ACC112 (cell line): ENCODE data around the gene FAM124A.
A peak's percentile ranks its signal among the peaks of the same experiment; 100 is the strongest.

Experiments
- H2AFZ ChIP-seq: fragments of 200-600 bp; sonication (generic); one replicate; pipeline ENCODE4 v1.6.0; 2017; ENCODE audit warnings: antibody characterized with exemption, low read length; ENCODE audit not compliant: unreplicated experiment
- H3K27ac ChIP-seq: fragments of 200-600 bp; sonication (generic); 2 replicates; pipeline ENCODE4 v1.5.1; 2014; ENCODE audit warnings: low read depth, mild to moderate bottlenecking, antibody characterized with exemption, low read length, moderate library complexity
- H3K27me3 ChIP-seq: fragments of 200-600 bp; sonication (generic); 2 replicates; pipeline ENCODE4 v1.6.1; 2014; ENCODE audit warnings: mild to moderate bottlenecking, antibody characterized with exemption, low read length, moderate library complexity, mixed read lengths; ENCODE audit not compliant: insufficient read depth
- H3K36me3 ChIP-seq: fragments of 200-600 bp; sonication (generic); 2 replicates; pipeline ENCODE4 v1.6.1; 2016; ENCODE audit warnings: mild to moderate bottlenecking, antibody characterized with exemption, low read length, moderate library complexity, mixed read lengths; ENCODE audit not compliant: insufficient read depth
- H3K4me1 ChIP-seq: fragments of 200-600 bp; sonication (generic); one replicate; pipeline ENCODE4 v1.6.1; 2016; ENCODE audit warnings: low read length, mixed read lengths; ENCODE audit not compliant: insufficient read depth, unreplicated experiment, control insufficient read depth
- H3K4me3 ChIP-seq: fragments of 200-600 bp; sonication (generic); 2 replicates; pipeline ENCODE4 v1.5.1; 2014; ENCODE audit warnings: mild to moderate bottlenecking, low read depth, low read length
- H3K79me2 ChIP-seq: fragments of 200-600 bp; sonication (generic); one replicate; pipeline ENCODE4 v1.6.0; 2016; ENCODE audit warnings: low read length; ENCODE audit not compliant: control insufficient read depth, unreplicated experiment, insufficient read depth

Gene FAM124A

GRCh38 chr13:51220706-51221105 is 1.5 kb upstream of the FAM124A start:
- Histone ChIP-seq H3K4me1 (no peaks in the 10 kb centered on the region), H2AFZ (no peak overlapping the region), H3K79me2 (no peaks in the 10 kb centered on the region), H3K27ac (no peak overlapping the region), H3K4me3 (no peak overlapping the region), H3K36me3 (no peaks in the 10 kb centered on the region), H3K27me3 (0 out of 2 replicates have a peak, but pooled peaks cover 5% of the 10 kb centered on the region)

GRCh38 chr13:51221108-51221507 is 1.1 kb upstream of the FAM124A start:
- no peak overlapping the region for H2AFZ ChIP-seq
- no peaks in the 10 kb centered on the region for H3K79me2 ChIP-seq
- no peak overlapping the region for H3K27ac ChIP-seq
- 0 out of 2 replicates have a peak, but pooled peaks cover 5% of the 10 kb centered on the region for H3K27me3 ChIP-seq
- H3K36me3 ChIP-seq = no peaks in the 10 kb centered on the region
- H3K4me1 ChIP-seq = no peaks in the 10 kb centered on the region
- peak overlapping the region; percentile 87; the same call in 1 of the 2 replicates for H3K4me3 ChIP-seq

GRCh38 chr13:51221674-51222036 is 543 bp upstream of the FAM124A start:
- peak overlapping the region; percentile 87 for H3K4me3 ChIP-seq
- peak overlapping the region; percentile 85 for H2AFZ ChIP-seq
- H3K79me2 ChIP-seq = no peaks in the 10 kb centered on the region
- no peaks in the 10 kb centered on the region for H3K4me1 ChIP-seq
- H3K27me3 ChIP-seq = 0 out of 2 replicates have a peak, but pooled peaks cover 5% of the 10 kb centered on the region
- no peaks in the 10 kb centered on the region for H3K36me3 ChIP-seq
- no peak overlapping the region for H3K27ac ChIP-seq

- H3K4me3 ChIP-seq = peak overlapping the region; percentile 82
- H2AFZ ChIP-seq = peak overlapping the region; percentile 89
- H3K36me3 ChIP-seq = no peaks in the 10 kb centered on the region
- no peaks in the 10 kb centered on the region for H3K79me2 ChIP-seq
- no peak overlapping the region for H3K27ac ChIP-seq
- 0 out of 2 replicates have a peak, but pooled peaks cover 5% of the 10 kb centered on the region for H3K27me3 ChIP-seq
- H3K4me1 ChIP-seq = no peaks in the 10 kb centered on the region
Measured at GRCh38 chr13:51222686-51223559, 725 bp downstream of the FAM124A start.

- Histone ChIP-seq H3K4me3 (peak overlapping the region; percentile 82; the same call in 1 of the 2 replicates), H3K36me3 (no peaks in the 10 kb centered on the region), H2AFZ (no peak overlapping the region), H3K27ac (no peak overlapping the region), H3K79me2 (no peaks in the 10 kb centered on the region), H3K4me1 (no peaks in the 10 kb centered on the region), H3K27me3 (0 out of 2 replicates have a peak, but pooled peaks cover 5% of the 10 kb centered on the region)
Measured at GRCh38 chr13:51223560-51224270, 1.5 kb downstream of the FAM124A start.

- no peak overlapping the region for H2AFZ ChIP-seq
Measured at GRCh38 chr13:51225029-51225428, 2.8 kb downstream of the FAM124A start.

GRCh38 chr13:51227404-51227803 is 5.2 kb downstream of the FAM124A start:
- no peak overlapping the region for H2AFZ ChIP-seq
- no peak overlapping the region for H3K27ac ChIP-seq
- H3K4me3 ChIP-seq = no peak overlapping the region
- no peaks in the 10 kb centered on the region for H3K4me1 ChIP-seq
- H3K36me3 ChIP-seq = no peaks in the 10 kb centered on the region
- no peaks in the 10 kb centered on the region for H3K27me3 ChIP-seq
- no peaks in the 10 kb centered on the region for H3K79me2 ChIP-seq

More at GRCh38 chr13:51225029-51225428, 2.8 kb downstream of the FAM124A start:
- H3K36me3 ChIP-seq = no peaks in the 10 kb centered on the region
- 0 out of 2 replicates have a peak, but pooled peaks cover 5% of the 10 kb centered on the region for H3K27me3 ChIP-seq
- H3K27ac ChIP-seq = no peak overlapping the region
- H3K79me2 ChIP-seq = no peaks in the 10 kb centered on the region
- no peaks in the 10 kb centered on the region for H3K4me1 ChIP-seq
- H3K4me3 ChIP-seq = no peak overlapping the region

- Histone ChIP-seq H3K27ac (no peak overlapping the region), H3K27me3 (no peaks in the 10 kb centered on the region), H3K36me3 (no peaks in the 10 kb centered on the region), H3K79me2 (no peaks in the 10 kb centered on the region), H2AFZ (no peak overlapping the region), H3K4me3 (no peak overlapping the region), H3K4me1 (no peaks in the 10 kb centered on the region)
Measured at GRCh38 chr13:51229101-51229719, 7.0 kb downstream of the FAM124A start.

- Histone ChIP-seq H3K79me2 (no peaks in the 10 kb centered on the region), H2AFZ (no peak overlapping the region), H3K4me1 (no peaks in the 10 kb centered on the region)
Measured at GRCh38 chr13:51229731-51230130, 7.5 kb downstream of the FAM124A start.

GRCh38 chr13:51230477-51231105 is 8.4 kb downstream of the FAM124A start:
- H2AFZ ChIP-seq = peak overlapping the region; percentile 69

More at GRCh38 chr13:51229731-51230130, 7.5 kb downstream of the FAM124A start:
- no peaks in the 10 kb centered on the region for H3K27me3 ChIP-seq
- H3K27ac ChIP-seq = no peak overlapping the region
- no peaks in the 10 kb centered on the region for H3K36me3 ChIP-seq
- H3K4me3 ChIP-seq = 0 out of 2 replicates have a peak overlapping the region, but pooled peaks have one; percentile 69

More at GRCh38 chr13:51230477-51231105, 8.4 kb downstream of the FAM124A start:
- Histone ChIP-seq H3K79me2 (no peaks in the 10 kb centered on the region), H3K36me3 (no peaks in the 10 kb centered on the region), H3K4me3 (peak overlapping the region; percentile 69), H3K27ac (peak overlapping the region; percentile 11), H3K4me1 (no peaks in the 10 kb centered on the region), H3K27me3 (no peaks in the 10 kb centered on the region)
